HG03460 (cell line): Measurements from ENCODE around the gene TNNI3.

ENCODE experiments used
- ATAC-seq: cut with Tn5 transposase; IDR thresholded peaks from one replicate; pipeline ENCODE4 v1.9.1; 2021; ENCODE audit not compliant: unreplicated experiment

The TNNI3 gene

GRCh38 chr19:55147545-55148251, 9.8 kb downstream of the TNNI3 start:
- ATAC-seq: no peak

- no peak for ATAC-seq
Measured at GRCh38 chr19:55146705-55147273, 10.7 kb downstream of the TNNI3 start.

- ATAC-seq: no peak
Measured at GRCh38 chr19:55146078-55146704, 11.3 kb downstream of the TNNI3 start.

- ATAC-seq: no peak
Measured at GRCh38 chr19:55145232-55145631, 12.3 kb downstream of the TNNI3 start.

- no peak for ATAC-seq
Measured at GRCh38 chr19:55141696-55142095, 15.8 kb downstream of the TNNI3 start.

- no peak for ATAC-seq
Measured at GRCh38 chr19:55137915-55138314, 19.6 kb downstream of the TNNI3 start.

GRCh38 chr19:55136399-55137102, 21.0 kb downstream of the TNNI3 start:
- no peak for ATAC-seq

- no peak for ATAC-seq
Measured at GRCh38 chr19:55134736-55135135, 22.8 kb downstream of the TNNI3 start.

GRCh38 chr19:55133639-55134444, 23.7 kb downstream of the TNNI3 start:
- ATAC-seq: no peak

GRCh38 chr19:55132453-55133129, 24.9 kb downstream of the TNNI3 start:
- no peak for ATAC-seq

GRCh38 chr19:55131421-55131820, 26.1 kb downstream of the TNNI3 start:
- no peak for ATAC-seq

GRCh38 chr19:55119053-55119452, 38.5 kb downstream of the TNNI3 start:
- no peak for ATAC-seq

GRCh38 chr19:55118401-55118991, 39.0 kb downstream of the TNNI3 start:
- no peak for ATAC-seq

GRCh38 chr19:55117663-55118391, 39.7 kb downstream of the TNNI3 start:
- peak; percentile 82 for ATAC-seq

- peak; percentile 5 for ATAC-seq
Measured at GRCh38 chr19:55116859-55117662, 40.5 kb downstream of the TNNI3 start, which contains the start of gene PPP1R12C. TSS of gene PPP1R12C (minus strand) at chr19:55117637. CDS start at chr19:55117543, 94 bp downstream.

- ATAC-seq: no peak
Measured at GRCh38 chr19:55116232-55116858, 41.2 kb downstream of the TNNI3 start.

- ATAC-seq: no peak
Measured at GRCh38 chr19:55115446-55116065, 42.0 kb downstream of the TNNI3 start.
